Measurements from ENCODE around the gene RSU1. TPM values are rescaled to one million over a fixed set of nuclear protein-coding genes. Genes with fewer than 3 reads are reported as not detected.

The RSU1 gene
- total RNA-seq, 1 donor from 2014 or later, result 25.0 TPM

DNA sequence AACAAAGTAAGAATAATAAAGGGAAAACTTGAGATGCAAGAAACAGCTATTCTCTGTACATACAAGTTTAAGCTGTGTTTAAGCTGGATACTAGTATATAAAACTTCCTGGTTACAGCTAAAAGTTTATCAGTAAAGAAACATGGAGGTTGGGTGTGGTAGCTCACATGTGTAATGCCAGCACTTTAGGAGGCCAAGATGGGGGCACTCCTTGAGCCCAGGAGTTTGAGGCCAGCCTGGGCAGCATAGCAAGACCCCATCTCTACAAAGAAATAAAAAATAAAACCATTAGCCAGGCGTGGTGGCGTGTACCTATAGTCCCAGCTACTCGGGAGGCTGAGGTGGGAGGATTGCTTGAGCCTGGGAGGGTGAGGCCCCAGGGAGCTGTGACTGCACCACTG is 3.2 kb downstream of the RSU1 start:
- Histone ChIP-seq H3K4me3 (ENCODE audit: low read depth, low read length) (no peak overlapping the region), H3K36me3 (ENCODE audit: control insufficient read depth, insufficient read depth, low read length) (no peaks in the 10 kb centered on the region), H3K27me3 (ENCODE audit: control insufficient read depth, insufficient read depth, low read length) (no peaks in the 10 kb centered on the region)
- DNase-seq (ENCODE audit: low read depth) (no peak), FAIRE-seq (no peak)
- no peak for TF ChIP-seq CTCF (IDR thresholded peaks at IDR 0.05; ENCODE audit: insufficient read depth, low read length, severe bottlenecking)

- FAIRE-seq, result no peak
- no peak for DNase-seq (ENCODE audit: low read depth)
- Histone ChIP-seq H3K4me3 (ENCODE audit: low read depth, low read length) (no peak overlapping the region), H3K36me3 (ENCODE audit: control insufficient read depth, insufficient read depth, low read length) (no peaks in the 10 kb centered on the region), H3K27me3 (ENCODE audit: control insufficient read depth, insufficient read depth, low read length) (no peaks in the 10 kb centered on the region)
- TF ChIP-seq CTCF (IDR thresholded peaks at IDR 0.05; ENCODE audit: insufficient read depth, low read length, severe bottlenecking), result no peak
These were observed 4.5 kb downstream of the RSU1 start for GRCh38 chr10:16812676-16813075.

DNA sequence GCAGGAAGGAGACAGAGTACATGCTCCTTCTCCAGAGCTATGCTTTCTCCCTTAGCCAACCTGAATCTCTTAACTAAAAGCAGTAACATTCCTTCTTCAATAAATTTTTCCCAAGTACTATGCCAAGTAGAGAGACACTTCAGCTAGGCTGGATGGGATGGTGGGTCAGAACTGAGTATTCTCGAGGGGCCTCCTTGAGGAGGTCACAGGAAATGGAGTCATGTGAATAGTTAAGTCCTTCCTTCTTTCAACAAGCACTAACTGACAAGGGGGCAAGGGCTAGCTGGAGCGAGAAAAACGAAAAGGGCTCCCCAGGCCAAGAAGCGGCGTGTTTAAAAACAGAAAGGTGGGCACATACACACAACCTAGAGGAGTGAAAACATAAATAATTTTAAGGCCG is 5.5 kb downstream of the RSU1 start:
- H3K36me3 ChIP-seq (ENCODE audit: control insufficient read depth, insufficient read depth, low read length), result no peaks in the 10 kb centered on the region
- FAIRE-seq (no peak), DNase-seq (ENCODE audit: low read depth) (no peak)
- H3K4me3 ChIP-seq (ENCODE audit: low read depth, low read length), result no peak overlapping the region
- H3K27me3 ChIP-seq (ENCODE audit: control insufficient read depth, insufficient read depth, low read length), result no peaks in the 10 kb centered on the region
- TF ChIP-seq CTCF (IDR thresholded peaks at IDR 0.05; ENCODE audit: insufficient read depth, low read length, severe bottlenecking), result no peak

DNA sequence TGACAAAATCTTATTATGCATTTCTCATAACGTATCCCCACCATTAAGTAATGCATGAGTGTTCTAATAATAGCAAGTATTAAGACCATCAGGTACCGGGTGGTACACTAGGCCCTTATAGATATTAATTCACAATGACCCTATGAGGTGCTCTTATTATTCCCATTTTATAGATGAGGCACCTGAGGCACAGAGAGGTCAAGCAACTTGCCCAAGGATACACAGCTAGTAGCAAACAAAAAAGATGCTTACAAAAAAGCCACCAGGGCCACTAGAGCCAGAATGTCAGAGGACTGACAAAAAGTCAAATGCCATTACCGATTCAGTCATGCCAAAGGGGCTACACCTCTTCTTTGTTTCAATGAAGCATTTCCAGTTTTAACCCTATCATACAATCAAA is 5.9 kb downstream of the RSU1 start:
- H3K4me3 ChIP-seq (ENCODE audit: low read depth, low read length), result no peak overlapping the region
- FAIRE-seq (no peak), DNase-seq (ENCODE audit: low read depth) (no peak)

DNA sequence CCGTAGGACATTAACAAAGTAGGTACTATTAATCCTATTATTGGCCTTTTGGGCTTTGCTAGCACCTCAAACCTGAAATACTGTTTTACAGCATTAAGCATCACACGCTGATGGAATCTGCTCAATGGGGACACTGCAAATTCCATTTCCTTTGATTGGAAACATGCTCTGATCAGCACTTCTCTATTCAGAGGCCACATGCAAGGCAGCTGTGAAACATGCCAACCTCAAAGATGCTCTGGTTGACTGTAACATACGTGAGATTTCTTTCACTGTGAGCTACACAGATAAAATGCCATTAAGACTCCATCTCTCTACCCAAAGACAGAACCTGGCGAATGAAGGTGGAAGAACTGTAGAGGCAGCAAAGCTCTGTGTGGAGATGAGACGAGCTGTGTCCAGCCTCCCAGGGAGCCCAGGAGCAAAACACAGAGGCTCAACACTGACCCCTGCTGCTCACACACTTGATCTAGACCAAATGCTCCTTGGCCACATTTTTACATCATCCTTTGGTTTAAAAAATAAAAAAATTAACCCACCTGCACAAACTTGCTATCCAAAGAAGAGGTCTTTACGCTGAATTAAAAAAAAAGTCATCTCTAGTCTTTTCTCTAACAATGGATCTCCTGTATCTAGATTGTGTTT is 8.0 kb downstream of the RSU1 start:
- Histone ChIP-seq H3K36me3 (ENCODE audit: control insufficient read depth, insufficient read depth, low read length) (no peaks in the 10 kb centered on the region), H3K4me3 (ENCODE audit: low read depth, low read length) (no peak overlapping the region), H3K27me3 (ENCODE audit: control insufficient read depth, insufficient read depth, low read length) (no peaks in the 10 kb centered on the region)
- FAIRE-seq (no peak), DNase-seq (ENCODE audit: low read depth) (peak; percentile 30)
- peak; percentile 64 for TF ChIP-seq CTCF (IDR thresholded peaks at IDR 0.05; ENCODE audit: insufficient read depth, low read length, severe bottlenecking)

More for the DNA sequence above, 5.9 kb downstream of the RSU1 start:
- no peak for TF ChIP-seq CTCF (IDR thresholded peaks at IDR 0.05; ENCODE audit: insufficient read depth, low read length, severe bottlenecking)
- Histone ChIP-seq H3K27me3 (ENCODE audit: control insufficient read depth, insufficient read depth, low read length) (no peaks in the 10 kb centered on the region), H3K36me3 (ENCODE audit: control insufficient read depth, insufficient read depth, low read length) (no peaks in the 10 kb centered on the region)

GRCh38 chr10:16804123-16804522 is 13.1 kb downstream of the RSU1 start:
- H3K27me3 ChIP-seq (ENCODE audit: control insufficient read depth, insufficient read depth, low read length), result no peaks in the 10 kb centered on the region
- no peak overlapping the region for H3K4me3 ChIP-seq (ENCODE audit: low read depth, low read length)
- TF ChIP-seq CTCF (IDR thresholded peaks at IDR 0.05; ENCODE audit: insufficient read depth, low read length, severe bottlenecking), result no peak
- H3K36me3 ChIP-seq (ENCODE audit: control insufficient read depth, insufficient read depth, low read length), result no peaks in the 10 kb centered on the region
- FAIRE-seq (no peak), DNase-seq (ENCODE audit: low read depth) (no peak)

All from bronchial epithelial cell (primary cell).